Dendritic cell treated with granulocyte-macrophage colony-stimulating factor and Interleukin-4, amounts not matched to agents 40 ng/mL and 50 ng/mL, for 4 days (primary cell): ENCODE data around the gene CDH1.
A peak's percentile ranks its signal among the peaks of the same experiment; 100 is the strongest.
"Not testable (repeated sequence)": the region's sequence is repeated elsewhere in the genome, so short reads cannot be mapped to it uniquely, and the experiment has no call there.

ENCODE experiments used
- H3K27ac Mint-ChIP-seq: one replicate; pipeline ENCODE4 v1.8.0; 2022; ENCODE audit warnings: mild to moderate bottlenecking, mixed read lengths
- H3K27me3 Mint-ChIP-seq: one replicate; pipeline ENCODE4 v1.8.0; 2022; ENCODE audit warnings: mild to moderate bottlenecking, mixed read lengths
- H3K36me3 Mint-ChIP-seq: one replicate; pipeline ENCODE4 v1.8.0; 2022; ENCODE audit warnings: low read depth, mixed read lengths
- H3K4me1 Mint-ChIP-seq: one replicate; pipeline ENCODE4 v1.8.0; 2022; ENCODE audit warnings: low read depth, mixed read lengths
- H3K4me3 Mint-ChIP-seq: one replicate; pipeline ENCODE4 v1.8.0; 2022; ENCODE audit warnings: mild to moderate bottlenecking, moderate library complexity, mixed read lengths
- H3K9me3 Mint-ChIP-seq: one replicate; pipeline ENCODE4 v1.8.0; 2022; ENCODE audit warnings: mixed read lengths
- intact Hi-C: fragments of 100-400 bp; cut with micrococcal nuclease; formaldehyde crosslinking; loops from one replicate; pipeline ENCODE4 v1.15.0; 2022

CDH1 gene

DNA sequence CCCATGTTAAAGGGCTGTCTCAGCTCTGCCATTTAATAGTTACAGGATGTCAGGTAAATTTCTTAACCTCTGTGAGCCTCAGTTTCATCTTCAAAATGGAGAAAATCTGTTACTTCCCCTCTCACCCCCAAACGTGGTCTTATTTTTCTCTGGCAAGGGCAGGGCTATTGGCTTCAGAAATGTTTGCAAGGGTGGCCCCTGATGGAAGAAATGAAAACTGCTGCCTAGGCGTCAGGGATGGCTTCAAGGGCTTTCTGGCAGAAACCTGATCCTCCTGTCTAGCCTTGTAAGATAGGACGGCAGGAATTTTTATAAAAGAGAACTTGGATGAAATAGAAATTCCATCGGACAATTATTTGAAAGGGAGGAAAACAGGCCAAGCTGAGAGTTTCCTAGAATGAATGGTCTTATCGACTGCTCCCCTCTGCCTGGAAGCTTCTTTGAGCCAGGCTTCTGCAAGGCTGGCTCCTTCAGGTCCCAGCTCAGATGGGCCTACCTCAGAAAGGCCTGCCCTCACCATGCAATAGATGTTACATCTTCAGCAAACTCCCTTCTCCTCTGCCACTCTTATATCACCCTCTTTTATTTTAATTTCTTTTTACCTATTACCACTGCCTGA, 63.3 kb downstream of the CDH1 start:
- Mint-ChIP-seq H3K27me3 (peaks cover 15% of the 10 kb centered on the region), H3K4me3 (no peak overlapping the region), H3K4me1 (no peaks in the 10 kb centered on the region), H3K27ac (no peak overlapping the region), H3K36me3 (no peaks in the 10 kb centered on the region), H3K9me3 (no peaks in the 10 kb centered on the region)
- intact Hi-C loops, result loop anchor here (1.0 kb wide), 1 partner anchor 96 kb away; no protein-coding TSS in a partner anchor

- intact Hi-C loops, result no loop called here
- Mint-ChIP-seq H3K27me3 (peaks cover 20% of the 10 kb centered on the region), H3K9me3 (no peaks in the 10 kb centered on the region)
Observed at GRCh38 chr16:68802190-68802589, 65.1 kb downstream of the CDH1 start.

GRCh38 chr16:68806422-68806821, 69.3 kb downstream of the CDH1 start:
- peaks cover 22% of the 10 kb centered on the region for H3K27me3 Mint-ChIP-seq
- no peak overlapping the region for H3K4me3 Mint-ChIP-seq
- no peaks in the 10 kb centered on the region for H3K4me1 Mint-ChIP-seq
- no peaks in the 10 kb centered on the region for H3K36me3 Mint-ChIP-seq
- H3K27ac Mint-ChIP-seq, result no peak overlapping the region
- intact Hi-C loops, result no loop called here
- no peaks in the 10 kb centered on the region for H3K9me3 Mint-ChIP-seq

More at GRCh38 chr16:68802190-68802589, 65.1 kb downstream of the CDH1 start:
- no peak overlapping the region for H3K27ac Mint-ChIP-seq
- H3K36me3 Mint-ChIP-seq, result no peaks in the 10 kb centered on the region
- no peaks in the 10 kb centered on the region for H3K4me1 Mint-ChIP-seq
- H3K4me3 Mint-ChIP-seq, result no peak overlapping the region

DNA sequence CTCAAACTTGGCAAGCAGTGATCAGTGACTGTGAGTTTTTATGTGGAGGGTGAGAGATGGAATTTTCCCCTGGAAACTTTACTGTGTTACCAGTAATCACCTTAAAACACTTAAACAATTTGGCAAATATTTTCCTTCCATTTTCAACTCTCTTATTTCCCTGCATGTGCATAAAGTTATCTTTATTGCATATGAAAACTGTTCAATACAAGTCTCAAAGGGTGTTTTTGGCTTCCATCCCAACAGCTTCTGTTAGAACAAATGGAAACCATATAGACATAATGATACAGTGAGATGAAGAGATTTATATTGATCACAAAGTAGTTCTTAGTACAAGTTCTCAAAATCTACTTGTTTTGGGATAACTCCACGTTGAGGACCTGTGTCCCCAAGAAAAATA, 69.9 kb downstream of the CDH1 start:
- Mint-ChIP-seq H3K27ac (no peak overlapping the region), H3K27me3 (peaks cover 24% of the 10 kb centered on the region), H3K9me3 (no peaks in the 10 kb centered on the region), H3K36me3 (no peaks in the 10 kb centered on the region), H3K4me1 (no peaks in the 10 kb centered on the region), H3K4me3 (no peak overlapping the region)
- intact Hi-C loops, result no loop called here

- Mint-ChIP-seq H3K27me3 (peaks cover 17% of the 10 kb centered on the region), H3K27ac (no peak overlapping the region), H3K4me3 (no peak overlapping the region), H3K36me3 (no peaks in the 10 kb centered on the region), H3K4me1 (no peaks in the 10 kb centered on the region), H3K9me3 (no peaks in the 10 kb centered on the region)
- intact Hi-C loops, result no loop called here
Observed at GRCh38 chr16:68814516-68814915, 77.4 kb downstream of the CDH1 start.

DNA sequence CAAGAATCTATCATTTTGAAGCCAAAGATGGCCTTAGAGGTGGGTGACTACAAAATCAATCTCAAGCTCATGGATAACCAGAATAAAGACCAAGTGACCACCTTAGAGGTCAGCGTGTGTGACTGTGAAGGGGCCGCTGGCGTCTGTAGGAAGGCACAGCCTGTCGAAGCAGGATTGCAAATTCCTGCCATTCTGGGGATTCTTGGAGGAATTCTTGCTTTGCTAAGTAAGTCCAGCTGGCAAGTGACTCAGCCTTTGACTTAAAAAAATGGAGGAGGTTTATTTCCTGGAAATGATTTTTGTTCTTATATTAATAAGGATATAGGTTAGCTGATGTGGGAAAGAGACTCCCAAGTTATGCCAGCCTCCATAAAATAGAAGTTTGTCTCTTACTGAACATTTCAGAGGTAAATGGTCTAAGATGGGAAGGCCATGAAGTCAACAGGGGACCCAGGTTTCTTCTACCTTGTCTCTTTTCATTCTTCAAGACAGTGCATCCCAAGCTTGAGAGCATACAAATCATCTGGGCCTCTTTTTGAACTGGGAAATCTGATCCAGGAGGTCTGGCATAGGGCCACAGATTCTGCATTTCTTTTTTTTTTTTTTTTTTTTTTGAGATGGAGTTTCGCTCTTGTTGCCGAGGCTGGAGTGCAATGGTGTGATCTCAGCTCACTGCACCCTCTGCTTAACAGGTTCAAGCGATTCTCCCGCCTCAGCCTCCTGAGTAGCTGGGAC, 86.5 kb downstream of the CDH1 start:
- no peak overlapping the region for H3K4me3 Mint-ChIP-seq
- no peaks in the 10 kb centered on the region for H3K4me1 Mint-ChIP-seq
- intact Hi-C loops, result no loop called here
- peaks cover 6% of the 10 kb centered on the region for H3K9me3 Mint-ChIP-seq
- H3K36me3 Mint-ChIP-seq, result no peaks in the 10 kb centered on the region
- no peak overlapping the region for H3K27ac Mint-ChIP-seq
- H3K27me3 Mint-ChIP-seq, result peaks cover 21% of the 10 kb centered on the region

GRCh38 chr16:68825427-68825826, 88.3 kb downstream of the CDH1 start:
- H3K27ac Mint-ChIP-seq, result no peak overlapping the region
- H3K9me3 Mint-ChIP-seq, result peaks cover 6% of the 10 kb centered on the region
- peaks cover 23% of the 10 kb centered on the region for H3K27me3 Mint-ChIP-seq
- no peaks in the 10 kb centered on the region for H3K36me3 Mint-ChIP-seq
- H3K4me3 Mint-ChIP-seq, result no peak overlapping the region
- intact Hi-C loops, result no loop called here
- peaks cover 2% of the 10 kb centered on the region for H3K4me1 Mint-ChIP-seq

- H3K9me3 Mint-ChIP-seq, result peaks cover 6% of the 10 kb centered on the region
- H3K27me3 Mint-ChIP-seq, result peaks cover 21% of the 10 kb centered on the region
- no peaks in the 10 kb centered on the region for H3K36me3 Mint-ChIP-seq
- intact Hi-C loops, result no loop called here
- H3K4me1 Mint-ChIP-seq, result peaks cover 12% of the 10 kb centered on the region
- H3K27ac Mint-ChIP-seq, result no peak overlapping the region
- no peak overlapping the region for H3K4me3 Mint-ChIP-seq
Observed at GRCh38 chr16:68826652-68827051, 89.6 kb downstream of the CDH1 start.

DNA sequence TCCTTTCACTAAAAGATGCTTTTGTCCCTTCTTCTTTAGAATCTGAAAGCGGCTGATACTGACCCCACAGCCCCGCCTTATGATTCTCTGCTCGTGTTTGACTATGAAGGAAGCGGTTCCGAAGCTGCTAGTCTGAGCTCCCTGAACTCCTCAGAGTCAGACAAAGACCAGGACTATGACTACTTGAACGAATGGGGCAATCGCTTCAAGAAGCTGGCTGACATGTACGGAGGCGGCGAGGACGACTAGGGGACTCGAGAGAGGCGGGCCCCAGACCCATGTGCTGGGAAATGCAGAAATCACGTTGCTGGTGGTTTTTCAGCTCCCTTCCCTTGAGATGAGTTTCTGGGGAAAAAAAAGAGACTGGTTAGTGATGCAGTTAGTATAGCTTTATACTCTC, 96.2 kb downstream of the CDH1 start:
- Mint-ChIP-seq H3K27ac (no peak overlapping the region), H3K9me3 (no peaks in the 10 kb centered on the region), H3K4me1 (peaks cover 25% of the 10 kb centered on the region), H3K27me3 (peaks cover 19% of the 10 kb centered on the region), H3K36me3 (no peaks in the 10 kb centered on the region), H3K4me3 (no peak overlapping the region)
- intact Hi-C loops, result no loop called here

- H3K4me1 Mint-ChIP-seq, result peaks cover 25% of the 10 kb centered on the region
- no peak overlapping the region for H3K4me3 Mint-ChIP-seq
- no peaks in the 10 kb centered on the region for H3K9me3 Mint-ChIP-seq
- intact Hi-C loops, result no loop called here
- no peak overlapping the region for H3K27ac Mint-ChIP-seq
- no peaks in the 10 kb centered on the region for H3K36me3 Mint-ChIP-seq
- H3K27me3 Mint-ChIP-seq, result peaks cover 16% of the 10 kb centered on the region
Observed at GRCh38 chr16:68834550-68834949, 97.5 kb downstream of the CDH1 start.

DNA sequence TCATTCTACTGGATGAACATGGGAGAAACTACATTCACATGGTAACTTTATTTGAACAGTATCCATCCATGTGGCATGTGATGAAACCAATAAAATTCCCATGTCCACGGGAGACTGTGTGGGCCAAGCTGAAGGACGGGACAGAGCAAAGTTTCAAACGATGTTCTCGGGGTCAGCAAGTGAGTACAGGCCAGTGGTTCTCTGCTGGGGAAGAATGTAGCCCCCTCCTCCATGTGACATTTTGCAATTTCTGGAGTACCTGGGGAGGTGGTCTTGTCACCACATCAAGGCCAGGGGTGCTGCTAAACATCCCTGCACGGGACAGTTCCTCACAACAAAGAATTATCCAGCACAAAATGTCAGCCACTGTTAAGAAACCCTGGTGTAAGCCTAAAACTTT, 98.9 kb downstream of the CDH1 start:
- H3K27me3 Mint-ChIP-seq, result peaks cover 22% of the 10 kb centered on the region
- H3K9me3 Mint-ChIP-seq, result no peaks in the 10 kb centered on the region
- H3K36me3 Mint-ChIP-seq, result no peaks in the 10 kb centered on the region
- no peak overlapping the region for H3K4me3 Mint-ChIP-seq
- intact Hi-C loops, result no loop called here
- H3K4me1 Mint-ChIP-seq, result peaks cover 19% of the 10 kb centered on the region
- H3K27ac Mint-ChIP-seq, result no peak overlapping the region

GRCh38 chr16:68839831-68840230, 102.7 kb downstream of the CDH1 start:
- H3K36me3 Mint-ChIP-seq, result peaks cover 10% of the 10 kb centered on the region
- H3K27me3 Mint-ChIP-seq, result peaks cover 25% of the 10 kb centered on the region
- peaks cover 13% of the 10 kb centered on the region for H3K4me1 Mint-ChIP-seq
- intact Hi-C loops, result no loop called here
- no peak overlapping the region for H3K4me3 Mint-ChIP-seq
- H3K27ac Mint-ChIP-seq, result no peak overlapping the region
- no peaks in the 10 kb centered on the region for H3K9me3 Mint-ChIP-seq

DNA sequence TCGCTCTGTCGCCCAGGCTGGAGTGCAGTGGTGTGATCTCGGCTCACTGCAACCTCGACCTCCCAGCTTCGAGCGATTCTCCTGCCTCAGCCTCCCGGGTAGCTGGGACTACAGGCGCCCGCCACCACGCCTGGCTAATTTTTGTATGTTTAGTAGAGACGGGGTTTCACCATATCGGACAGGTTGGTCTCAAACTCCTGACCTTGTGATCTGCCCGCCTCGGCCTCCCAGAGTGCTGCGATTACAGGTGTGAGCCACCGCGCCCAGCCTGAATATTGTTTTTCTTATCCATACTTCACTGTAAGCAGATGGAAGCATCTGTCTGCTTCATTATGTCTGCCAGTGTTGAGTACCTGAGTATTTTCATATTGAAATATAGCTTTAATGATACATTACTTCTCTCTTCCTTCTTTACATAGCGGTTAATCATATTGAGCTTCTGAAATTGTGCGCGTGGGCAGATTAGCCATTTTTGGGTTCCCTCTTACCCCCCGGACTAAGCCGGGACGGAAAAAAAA, 105.9 kb downstream of the CDH1 start:
- H3K9me3 Mint-ChIP-seq, intact Hi-C loops: not testable (repeated sequence)
- Mint-ChIP-seq H3K27ac (peak overlapping the region; percentile 88), H3K36me3 (peaks cover 10% of the 10 kb centered on the region), H3K27me3 (peaks cover 19% of the 10 kb centered on the region), H3K4me3 (peak overlapping the region; percentile 93), H3K4me1 (peaks cover 22% of the 10 kb centered on the region)

DNA sequence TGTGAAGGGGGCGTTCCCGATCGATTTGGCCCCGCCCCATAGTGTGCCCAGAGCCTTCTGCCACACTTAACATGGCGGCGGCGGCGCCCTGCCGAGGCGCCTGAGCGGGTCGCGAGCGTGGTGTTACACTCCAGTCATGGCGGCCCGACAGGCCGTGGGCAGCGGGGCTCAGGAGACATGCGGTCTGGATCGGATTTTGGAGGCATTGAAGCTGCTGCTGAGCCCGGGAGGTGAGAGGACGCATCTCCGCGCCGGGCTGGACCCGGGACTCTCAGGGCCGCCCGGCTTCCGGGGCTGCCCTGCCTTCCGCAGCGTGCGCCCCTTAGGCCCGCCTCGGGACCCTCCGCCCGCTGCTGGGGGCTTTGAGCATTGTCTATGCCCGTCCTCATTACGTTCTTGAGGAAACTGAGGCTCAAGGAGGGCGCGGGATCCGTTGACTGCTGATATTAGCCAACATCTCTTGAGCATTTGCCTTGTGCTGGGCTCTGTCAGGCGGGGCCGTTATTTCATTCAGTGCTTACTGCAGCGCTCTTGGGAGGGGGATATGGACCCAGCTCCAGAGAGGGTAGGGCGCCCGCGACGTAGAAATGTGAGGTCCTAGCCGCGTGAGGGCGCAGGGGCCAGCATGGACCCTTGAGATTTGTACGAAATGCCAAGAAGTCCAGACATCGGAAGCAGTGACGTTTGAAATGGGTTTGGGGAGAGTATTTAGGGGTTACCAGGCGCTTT, 106.6 kb downstream of the CDH1 start, which contains the start of gene TANGO6:
TANGO6 (plus strand) TSS at position 50 of the 729 bp plus-strand sequence; CDS start at position 137, 87 bp downstream.
- Mint-ChIP-seq H3K27me3 (peaks cover 18% of the 10 kb centered on the region), H3K9me3 (no peaks in the 10 kb centered on the region), H3K4me3 (peak within 1 kb of the TSS; percentile 93), H3K36me3 (peaks cover 10% of the 10 kb centered on the region), H3K27ac (peak within 1 kb of the TSS; percentile 88), H3K4me1 (peaks cover 23% of the 10 kb centered on the region)
- intact Hi-C loops, result no loop called here
